ENCODE results near the gene KDF1. TPM values are rescaled to one million over a fixed set of nuclear protein-coding genes. Genes with fewer than 3 reads are reported as not detected.
"Not testable (repeated sequence)": the region's sequence is repeated elsewhere in the genome, so short reads cannot be mapped to it uniquely, and the experiment has no call there.

KDF1 gene
- total and polyA plus RNA-seq, 4 donors, result 6.6 to 12.5 (median 8.8) TPM

DNA sequence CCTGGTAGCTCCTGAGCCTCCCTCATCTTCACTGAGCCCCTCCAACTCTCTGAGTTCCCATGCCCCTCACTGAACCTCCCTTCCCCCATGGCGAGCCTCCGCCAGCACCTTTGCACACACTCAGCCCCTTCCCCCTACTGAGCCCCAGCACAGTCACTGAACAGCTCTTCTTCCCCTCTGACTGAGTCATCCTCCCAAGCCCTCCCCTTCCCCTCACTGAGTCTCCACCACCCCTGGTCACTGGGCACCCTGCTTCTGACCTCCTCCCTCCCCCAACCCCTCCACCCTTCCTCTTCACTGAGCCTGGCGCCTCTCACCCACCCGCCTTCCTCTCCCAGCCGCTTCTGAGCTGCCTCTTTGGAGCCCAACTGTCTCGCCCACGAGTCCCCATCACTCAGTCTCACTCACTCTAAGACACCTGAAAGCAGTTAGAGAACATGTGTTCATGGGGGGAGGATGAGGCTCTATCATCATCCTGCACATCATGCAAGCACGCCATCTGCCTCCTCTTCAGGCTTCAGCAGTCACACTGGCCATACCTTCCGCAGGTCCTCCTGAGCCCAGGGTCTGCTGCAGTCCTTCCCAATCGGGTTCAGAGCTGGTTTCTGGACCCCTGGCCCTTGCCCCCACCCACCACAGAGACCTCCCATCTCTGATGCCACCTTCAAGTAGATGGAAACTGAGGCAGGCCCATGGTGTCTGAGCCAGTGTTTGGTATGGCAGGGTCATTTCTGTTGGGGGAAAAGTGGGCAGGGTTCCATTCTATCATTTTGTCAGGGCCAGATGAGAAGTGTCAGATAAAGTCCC lies 31.2 kb upstream of the KDF1 start:
- no peaks in the 10 kb centered on the region for H3K9me3 ChIP-seq (ENCODE audit: control insufficient read depth in 4 of 4, insufficient read depth in 3 of 4, low read length in 3 of 4)
- no peak overlapping the region for H3K9ac ChIP-seq (ENCODE audit: insufficient read depth in 1 of 2, low read length in 2 of 2)
- TF ChIP-seq, protein P1, sequence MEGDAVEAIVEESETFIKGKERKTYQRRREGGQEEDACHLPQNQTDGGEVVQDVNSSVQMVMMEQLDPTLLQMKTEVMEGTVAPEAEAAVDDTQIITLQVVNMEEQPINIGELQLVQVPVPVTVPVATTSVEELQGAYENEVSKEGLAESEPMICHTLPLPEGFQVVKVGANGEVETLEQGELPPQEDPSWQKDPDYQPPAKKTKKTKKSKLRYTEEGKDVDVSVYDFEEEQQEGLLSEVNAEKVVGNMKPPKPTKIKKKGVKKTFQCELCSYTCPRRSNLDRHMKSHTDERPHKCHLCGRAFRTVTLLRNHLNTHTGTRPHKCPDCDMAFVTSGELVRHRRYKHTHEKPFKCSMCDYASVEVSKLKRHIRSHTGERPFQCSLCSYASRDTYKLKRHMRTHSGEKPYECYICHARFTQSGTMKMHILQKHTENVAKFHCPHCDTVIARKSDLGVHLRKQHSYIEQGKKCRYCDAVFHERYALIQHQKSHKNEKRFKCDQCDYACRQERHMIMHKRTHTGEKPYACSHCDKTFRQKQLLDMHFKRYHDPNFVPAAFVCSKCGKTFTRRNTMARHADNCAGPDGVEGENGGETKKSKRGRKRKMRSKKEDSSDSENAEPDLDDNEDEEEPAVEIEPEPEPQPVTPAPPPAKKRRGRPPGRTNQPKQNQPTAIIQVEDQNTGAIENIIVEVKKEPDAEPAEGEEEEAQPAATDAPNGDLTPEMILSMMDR (IDR thresholded peaks at IDR 0.05; ENCODE audit: control extremely low read depth, extremely low read depth), result no peak
- no peak overlapping the region for H3K27ac ChIP-seq (ENCODE audit: low read depth in 1 of 2, low read length in 1 of 2)
- ATAC-seq (ENCODE audit: insufficient read depth, low FRiP score), result no peak
- DNase-seq, result no peak
- 31 to 41% methylated on average over 10 of the region's 10 CpGs for WGBS, 2 donors
- no peak overlapping the region for H3K4me3 ChIP-seq
- peaks cover 0 to 43% (median 39%) of the 10 kb centered on the region in 3 donors for H3K27me3 ChIP-seq (ENCODE audit: control insufficient read depth in 3 of 3, insufficient read depth in 3 of 3, low read length in 2 of 3)
- peaks cover 0 to 12% (median 5%) of the 10 kb centered on the region in 5 donors for H3K4me1 ChIP-seq (ENCODE audit: control insufficient read depth in 5 of 5, insufficient read depth in 5 of 5, low read length in 5 of 5)
- H3K36me3 ChIP-seq (ENCODE audit: control insufficient read depth in 4 of 4, insufficient read depth in 4 of 4, low read length in 4 of 4), result no peaks in the 10 kb centered on the region

- H3K9ac ChIP-seq (ENCODE audit: insufficient read depth in 1 of 2, low read length in 2 of 2); H3K4me1 ChIP-seq (ENCODE audit: control insufficient read depth in 5 of 5, insufficient read depth in 5 of 5, low read length in 5 of 5); H3K4me3 ChIP-seq; ATAC-seq (ENCODE audit: insufficient read depth, low FRiP score); H3K9me3 ChIP-seq (ENCODE audit: control insufficient read depth in 4 of 4, insufficient read depth in 3 of 4, low read length in 3 of 4); H3K27ac ChIP-seq (ENCODE audit: low read depth in 1 of 2, low read length in 1 of 2); DNase-seq; H3K36me3 ChIP-seq (ENCODE audit: control insufficient read depth in 4 of 4, insufficient read depth in 4 of 4, low read length in 4 of 4): not testable (repeated sequence)
- H3K27me3 ChIP-seq (ENCODE audit: control insufficient read depth in 3 of 3, insufficient read depth in 3 of 3, low read length in 2 of 3), result peaks cover 0 to 23% (median 20%) of the 10 kb centered on the region in 3 donors
- WGBS, 2 donors, result 76 to 80% methylated on average over 12 of the region's 12 CpGs
These were observed 29.3 kb upstream of the KDF1 start for GRCh38 chr1:26989403-26990109.

DNA sequence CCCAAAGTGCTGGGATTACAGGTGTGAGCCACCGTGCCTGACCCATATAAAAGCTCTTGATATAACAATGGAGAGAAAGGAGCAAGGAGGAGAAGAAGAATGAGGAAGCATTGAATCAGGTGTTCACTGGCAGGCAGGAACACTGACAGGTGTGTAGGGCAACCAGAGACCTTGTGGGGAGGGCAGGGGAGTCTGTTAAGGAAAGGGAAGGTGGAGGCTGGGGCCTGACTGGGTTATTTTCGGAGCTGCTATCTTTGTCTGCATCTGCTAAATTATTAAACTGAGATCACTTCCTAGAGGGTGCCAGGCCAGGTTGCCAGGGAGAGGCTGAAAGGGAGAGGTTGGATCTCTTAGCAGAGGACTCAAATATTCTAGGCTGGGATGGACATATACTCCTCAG lies 26.4 kb upstream of the KDF1 start:
- no peak for DNase-seq

More for the DNA sequence above, 26.4 kb upstream of the KDF1 start:
- 50 to 52% methylated on average over 2 of the region's 2 CpGs for WGBS, 2 donors
- Histone ChIP-seq H3K4me1 (ENCODE audit: control insufficient read depth in 5 of 5, insufficient read depth in 5 of 5, low read length in 5 of 5) (peaks cover 0 to 4% (median 0%) of the 10 kb centered on the region in 5 donors), H3K27ac (ENCODE audit: low read depth in 1 of 2, low read length in 1 of 2) (no peak overlapping the region), H3K27me3 (ENCODE audit: control insufficient read depth in 3 of 3, insufficient read depth in 3 of 3, low read length in 2 of 3) (peaks cover 0 to 14% (median 7%) of the 10 kb centered on the region in 3 donors), H3K9ac (ENCODE audit: insufficient read depth in 1 of 2, low read length in 2 of 2) (no peak overlapping the region), H3K9me3 (ENCODE audit: control insufficient read depth in 4 of 4, insufficient read depth in 3 of 4, low read length in 3 of 4) (no peaks in the 10 kb centered on the region), H3K4me3 (no peak overlapping the region), H3K36me3 (ENCODE audit: control insufficient read depth in 4 of 4, insufficient read depth in 4 of 4, low read length in 4 of 4) (no peaks in the 10 kb centered on the region)
- no peak for ATAC-seq (ENCODE audit: insufficient read depth, low FRiP score)
- TF ChIP-seq, protein P1 (IDR thresholded peaks at IDR 0.05; ENCODE audit: control extremely low read depth, extremely low read depth), result no peak
